Pulmonary artery endothelial cell (primary cell): ENCODE data around the gene WDR74. TPM values are rescaled to one million over a fixed set of nuclear protein-coding genes. Genes with fewer than 3 reads are reported as not detected.
"Not testable (repeated sequence)": the region's sequence is repeated elsewhere in the genome, so short reads cannot be mapped to it uniquely, and the experiment has no call there.

Experiments
- DNase-seq: peaks from one replicate; pipeline ENCODE4 v3.0.0-alpha.2; 2011; ENCODE audit warnings: low read depth, low spot score
- total RNA-seq: library from RNA; depleted of rRNA; stranded (reverse); fragments of >200 nt; gene quantifications from 2 replicates; pipeline ENCODE4 v1.2.3, GENCODE V29; 2014

The WDR74 gene
- total RNA-seq, 1 donor from 2014 or later, result 71.2 TPM

GRCh38 chr11:62842171-62842741 lies 2.9 kb upstream of the WDR74 start:
- DNase-seq, result no peak

- peak; percentile 97 for DNase-seq
Observed at GRCh38 chr11:62841361-62842170, 2.2 kb upstream of the WDR74 start.

- DNase-seq, result not testable (repeated sequence)
Observed at GRCh38 chr11:62840721-62841360, 1.5 kb upstream of the WDR74 start.

GRCh38 chr11:62835336-62835735 lies 4.1 kb downstream of the WDR74 start:
- DNase-seq, result no peak

GRCh38 chr11:62832336-62833234 lies 6.8 kb downstream of the WDR74 start, which contains the start of gene TEX54:
TEX54 (minus strand) TSS chr11:62832841.
- DNase-seq, result no peak

GRCh38 chr11:62831520-62832335 lies 7.7 kb downstream of the WDR74 start, which contains the start of gene STX5:
STX5 (minus strand) TSS chr11:62832051; CDS start chr11:62831243, 808 bp downstream.
- peak; percentile 97 for DNase-seq

- DNase-seq, result no peak
Observed at GRCh38 chr11:62830904-62831519, 8.4 kb downstream of the WDR74 start.

GRCh38 chr11:62828130-62828529 lies 11.3 kb downstream of the WDR74 start:
- DNase-seq, result not testable (repeated sequence)

- no peak for DNase-seq
Observed at GRCh38 chr11:62823677-62824076, 15.7 kb downstream of the WDR74 start.

- no peak for DNase-seq
Observed at GRCh38 chr11:62817129-62817528, 22.3 kb downstream of the WDR74 start.

- no peak for DNase-seq
Observed at GRCh38 chr11:62816557-62816956, 22.8 kb downstream of the WDR74 start.

- DNase-seq, result no peak
Observed at GRCh38 chr11:62811659-62812058, 27.7 kb downstream of the WDR74 start.

- no peak for DNase-seq
Observed at GRCh38 chr11:62810748-62811147, 28.6 kb downstream of the WDR74 start.

GRCh38 chr11:62806611-62807121 lies 32.7 kb downstream of the WDR74 start:
- DNase-seq, result no peak

- DNase-seq, result no peak
Observed at GRCh38 chr11:62805961-62806441, 33.4 kb downstream of the WDR74 start.

GRCh38 chr11:62805076-62805892 lies 34.1 kb downstream of the WDR74 start, which contains the start of gene NXF1:
NXF1 (minus strand) TSS chr11:62805440; CDS start chr11:62805356, 84 bp downstream.
- peak; percentile 73 for DNase-seq

- DNase-seq, result no peak
Observed at GRCh38 chr11:62804310-62805075, 34.9 kb downstream of the WDR74 start.

GRCh38 chr11:62801071-62801470 lies 38.3 kb downstream of the WDR74 start:
- DNase-seq, result no peak
